ENCODE data around the gene C4orf50.

The C4orf50 gene

DNA sequence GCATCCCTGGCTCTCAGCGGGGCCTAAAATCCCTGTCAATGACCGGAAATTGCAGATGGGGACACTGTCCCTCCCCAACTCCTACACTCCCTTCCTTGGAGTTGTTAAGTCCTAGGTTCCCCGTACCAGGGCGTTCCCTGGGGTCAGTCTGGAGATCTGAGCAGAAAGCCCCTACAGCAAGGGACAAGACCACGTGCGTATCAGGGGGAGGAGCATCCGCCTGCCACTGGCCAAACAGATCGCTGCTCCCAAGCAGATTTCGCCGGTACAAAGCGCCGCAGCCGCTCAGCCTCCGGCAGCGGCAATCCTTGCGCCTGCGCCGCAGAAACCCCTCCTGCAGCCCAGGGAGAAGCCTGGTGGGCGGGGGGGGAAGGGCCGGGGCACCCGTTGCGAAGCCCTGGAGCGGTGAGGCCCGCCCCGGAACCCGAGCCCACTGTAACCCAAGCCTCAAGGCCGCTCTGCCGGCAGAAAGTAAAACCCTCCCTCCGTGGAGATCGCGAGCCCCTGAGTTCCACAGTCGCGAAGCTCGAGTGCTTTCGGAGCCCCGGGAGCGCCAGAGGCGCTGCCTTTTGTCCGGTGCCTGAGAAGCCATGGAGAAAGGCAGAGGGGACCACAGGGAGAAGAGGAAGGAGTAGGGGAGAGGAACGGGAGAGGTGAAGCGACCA lies 128.0 kb downstream of the C4orf50 start:
- no peak for DNase-seq (ENCODE audit: low read depth in 2 of 2)

- DNase-seq (ENCODE audit: low read depth in 2 of 2), result no peak
Observed at GRCh38 chr4:5889002-5889696, 129.1 kb downstream of the C4orf50 start.

DNA sequence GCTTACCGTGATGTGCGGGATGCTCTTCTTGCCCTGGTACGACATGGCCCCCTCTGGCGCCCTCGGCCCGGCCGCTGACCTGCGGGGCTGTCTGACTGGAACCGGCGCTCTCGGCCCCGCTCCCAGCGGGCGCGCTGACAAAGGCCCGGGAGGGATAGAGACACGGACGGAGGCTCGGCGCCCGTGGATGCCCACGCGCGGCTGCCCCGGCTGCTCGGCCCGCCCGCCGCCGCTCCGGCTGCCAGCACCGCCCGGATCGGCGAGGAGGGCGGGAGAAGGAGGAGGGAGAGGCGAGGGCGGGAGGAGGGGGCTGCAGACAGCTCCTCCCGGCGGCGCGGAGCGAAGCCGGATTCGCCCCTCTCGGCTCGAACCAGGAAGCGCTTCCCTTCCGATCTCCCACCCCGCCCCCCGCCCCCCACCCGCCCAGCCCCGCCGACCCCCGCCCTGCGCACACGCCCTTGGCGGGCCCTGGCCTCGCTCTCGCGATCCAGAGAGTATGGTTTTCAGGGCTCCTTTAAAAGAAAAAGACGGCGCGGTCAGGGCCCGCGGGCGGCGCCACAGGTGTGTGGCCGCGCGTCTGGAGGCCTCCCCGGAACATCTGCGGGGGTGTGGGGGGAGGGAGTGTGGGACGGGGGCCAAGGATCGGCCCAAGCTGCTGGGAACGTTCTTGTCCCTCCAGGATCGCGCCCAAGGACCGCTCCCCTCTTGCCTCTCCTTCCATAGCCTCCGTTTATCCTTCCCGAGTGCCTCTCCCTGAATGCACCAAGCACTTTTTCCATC lies 129.8 kb downstream of the C4orf50 start:
- DNase-seq (ENCODE audit: low read depth in 2 of 2), result no peak

DNA sequence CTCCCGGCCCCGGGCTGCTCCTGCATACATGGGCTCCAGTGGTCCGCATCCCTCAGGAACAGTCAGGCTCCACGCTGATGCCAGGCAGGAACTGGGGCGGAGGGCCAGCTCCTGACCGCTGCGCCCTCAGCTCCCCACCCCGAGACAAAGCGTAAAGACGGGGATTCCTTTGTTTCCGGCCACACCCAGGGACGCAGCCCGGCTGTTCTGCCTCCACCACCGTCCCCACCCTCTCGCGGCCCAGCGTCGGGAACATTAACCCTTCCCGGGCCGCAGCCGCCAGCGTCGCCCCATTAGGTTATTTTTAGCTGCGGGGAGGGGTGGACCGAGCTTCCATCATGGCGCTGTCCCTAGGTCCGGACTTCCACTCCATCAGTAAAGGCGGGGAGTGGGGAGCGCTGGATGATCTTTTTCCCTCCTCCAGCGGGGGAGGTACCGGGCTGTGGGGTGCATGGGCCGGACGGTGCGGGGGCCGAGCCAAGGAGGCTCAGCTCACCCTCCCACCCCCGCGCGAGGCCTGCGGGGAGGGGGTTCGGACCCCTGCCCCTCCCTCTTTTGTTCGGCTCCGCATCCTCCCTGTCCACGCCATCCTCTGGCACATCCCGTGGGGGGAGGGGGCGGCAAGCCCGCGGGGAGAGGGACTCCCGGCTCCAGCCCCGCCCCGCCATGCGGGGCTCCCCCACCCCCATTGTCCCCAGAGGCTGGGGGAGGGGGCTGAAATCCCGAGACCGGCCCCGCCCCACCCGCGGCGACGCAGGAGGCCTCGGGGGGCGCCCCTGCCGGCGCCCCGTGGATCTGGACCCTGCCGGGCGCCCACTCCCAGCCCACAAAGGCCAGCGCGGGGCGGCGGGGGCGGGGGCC lies 130.6 kb downstream of the C4orf50 start:
- no peak for DNase-seq (ENCODE audit: low read depth in 2 of 2)

DNA sequence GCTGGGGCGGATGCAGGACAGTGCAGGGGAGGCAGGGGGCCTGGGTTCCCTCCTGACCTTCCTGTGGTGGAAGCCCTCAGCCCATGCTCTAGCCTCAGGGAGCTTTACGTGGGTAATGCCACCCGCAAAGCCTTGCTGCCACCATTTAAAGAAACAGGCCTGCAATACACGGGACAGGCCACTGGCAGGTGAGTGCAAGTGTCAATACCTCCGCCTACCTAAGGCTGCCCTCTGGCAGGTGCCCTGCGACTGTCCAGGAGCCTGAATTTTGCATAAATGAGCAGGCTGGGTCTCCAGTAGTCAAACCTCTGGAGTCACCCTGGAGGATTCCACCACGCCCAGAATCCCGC lies 131.2 kb downstream of the C4orf50 start:
- no peak for DNase-seq (ENCODE audit: low read depth in 2 of 2)

GRCh38 chr4:5885733-5886132 lies 132.5 kb downstream of the C4orf50 start:
- no peak for DNase-seq (ENCODE audit: low read depth in 2 of 2)

DNA sequence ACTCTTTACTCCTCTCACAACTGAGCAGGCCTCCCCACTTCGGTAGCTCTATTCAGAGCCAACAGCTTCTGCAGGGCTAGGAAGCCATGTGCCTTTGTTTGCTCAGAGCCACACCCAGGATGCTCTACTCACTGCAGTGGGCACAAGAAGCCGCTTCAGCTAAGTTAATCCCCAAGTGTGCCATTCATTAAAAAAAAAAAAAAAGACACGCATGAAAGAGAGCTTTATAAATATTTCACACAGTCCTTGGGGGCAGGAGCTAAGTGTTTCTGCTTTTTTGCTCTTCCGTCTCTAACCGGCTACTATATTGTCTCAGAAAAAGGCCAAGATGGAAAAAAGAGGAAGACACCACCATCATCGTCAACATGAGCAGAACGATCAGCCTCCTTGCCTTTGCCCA lies 133.4 kb downstream of the C4orf50 start:
- DNase-seq (ENCODE audit: low read depth in 2 of 2), result no peak

- no peak for DNase-seq (ENCODE audit: low read depth in 2 of 2)
Observed at GRCh38 chr4:5883916-5884315, 134.3 kb downstream of the C4orf50 start.

GRCh38 chr4:5882947-5883346 lies 135.3 kb downstream of the C4orf50 start:
- no peak for DNase-seq (ENCODE audit: low read depth in 2 of 2)

DNA sequence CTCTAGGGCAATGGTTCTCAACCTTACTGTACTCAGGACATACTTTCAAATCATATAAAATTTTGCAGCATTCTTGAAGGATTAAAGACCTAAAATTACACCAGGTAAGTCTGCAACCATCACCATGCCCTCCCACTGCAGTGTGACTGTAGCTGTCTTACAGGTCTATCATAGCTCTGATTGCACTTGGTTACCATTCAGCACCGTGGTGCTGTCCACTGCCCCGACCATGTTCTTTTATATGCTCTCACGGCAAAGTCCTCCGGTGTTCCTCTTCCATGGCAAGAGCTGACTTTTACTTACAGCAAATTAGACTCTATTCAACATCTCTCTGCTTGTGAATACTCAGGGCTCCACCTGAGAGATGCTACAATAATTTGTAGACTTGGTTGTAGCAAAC lies 136.9 kb downstream of the C4orf50 start:
- DNase-seq (ENCODE audit: low read depth in 2 of 2), result no peak

GRCh38 chr4:5878359-5878758 lies 139.9 kb downstream of the C4orf50 start:
- no peak for DNase-seq (ENCODE audit: low read depth in 2 of 2)

DNA sequence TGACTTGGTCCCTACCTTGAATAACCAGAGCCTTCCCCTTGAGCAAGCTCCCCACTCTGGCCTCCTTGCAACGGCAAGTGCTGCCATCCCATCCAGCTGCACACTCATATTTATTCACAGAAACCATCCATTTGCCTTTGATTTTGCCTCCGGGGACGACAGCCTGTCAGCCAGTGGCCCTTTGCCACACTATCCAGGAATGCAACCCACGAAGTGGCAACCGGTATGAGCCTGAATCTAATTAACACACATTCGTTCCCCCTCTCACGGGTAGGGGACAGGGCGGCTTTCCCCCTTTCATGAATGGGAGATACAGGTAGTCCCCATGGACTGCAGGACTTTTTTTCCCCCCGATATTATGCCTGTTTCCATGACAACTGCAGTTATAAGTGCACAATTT lies 140.8 kb downstream of the C4orf50 start:
- no peak for DNase-seq (ENCODE audit: low read depth in 2 of 2)

DNA sequence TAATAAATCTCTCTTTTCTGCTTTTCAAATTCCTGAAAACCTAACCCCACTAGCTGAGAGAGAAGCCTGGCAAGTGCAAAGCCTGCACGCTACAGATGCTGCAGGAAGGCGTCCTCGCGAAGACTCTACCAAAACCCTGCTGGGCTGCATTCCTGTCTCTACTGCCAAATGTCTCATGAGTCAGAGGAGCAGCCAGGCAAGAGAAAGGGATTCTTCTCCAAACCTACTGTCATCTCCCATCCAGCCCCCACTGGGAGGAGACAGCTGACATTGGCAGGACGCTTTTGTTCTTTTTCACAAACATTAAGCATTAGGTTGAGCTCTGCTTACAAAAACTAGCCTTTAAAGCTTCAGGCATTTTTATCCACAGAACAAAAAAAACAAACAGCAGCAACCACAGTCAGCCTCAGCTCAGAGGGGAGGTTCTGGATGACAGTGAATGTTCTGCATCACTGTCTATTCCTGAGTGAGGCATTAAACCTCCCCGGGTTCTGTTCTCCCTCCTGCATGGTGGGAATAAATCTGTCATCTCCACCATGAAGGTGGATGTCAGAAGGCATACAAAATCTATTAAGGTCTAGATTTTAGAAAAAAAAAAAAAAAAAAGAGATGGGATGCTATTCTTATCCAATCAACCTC lies 143.3 kb downstream of the C4orf50 start:
- DNase-seq (ENCODE audit: low read depth in 2 of 2), result peak in 1 of 2 experiments; percentile 13

GRCh38 chr4:5870701-5871100 lies 147.5 kb downstream of the C4orf50 start:
- DNase-seq (ENCODE audit: low read depth in 2 of 2), result no peak

- no peak for DNase-seq (ENCODE audit: low read depth in 2 of 2)
Observed at GRCh38 chr4:5869966-5870619, 148.1 kb downstream of the C4orf50 start.

- DNase-seq (ENCODE audit: low read depth in 2 of 2), result no peak
Observed at GRCh38 chr4:5867866-5868265, 150.4 kb downstream of the C4orf50 start.

DNA sequence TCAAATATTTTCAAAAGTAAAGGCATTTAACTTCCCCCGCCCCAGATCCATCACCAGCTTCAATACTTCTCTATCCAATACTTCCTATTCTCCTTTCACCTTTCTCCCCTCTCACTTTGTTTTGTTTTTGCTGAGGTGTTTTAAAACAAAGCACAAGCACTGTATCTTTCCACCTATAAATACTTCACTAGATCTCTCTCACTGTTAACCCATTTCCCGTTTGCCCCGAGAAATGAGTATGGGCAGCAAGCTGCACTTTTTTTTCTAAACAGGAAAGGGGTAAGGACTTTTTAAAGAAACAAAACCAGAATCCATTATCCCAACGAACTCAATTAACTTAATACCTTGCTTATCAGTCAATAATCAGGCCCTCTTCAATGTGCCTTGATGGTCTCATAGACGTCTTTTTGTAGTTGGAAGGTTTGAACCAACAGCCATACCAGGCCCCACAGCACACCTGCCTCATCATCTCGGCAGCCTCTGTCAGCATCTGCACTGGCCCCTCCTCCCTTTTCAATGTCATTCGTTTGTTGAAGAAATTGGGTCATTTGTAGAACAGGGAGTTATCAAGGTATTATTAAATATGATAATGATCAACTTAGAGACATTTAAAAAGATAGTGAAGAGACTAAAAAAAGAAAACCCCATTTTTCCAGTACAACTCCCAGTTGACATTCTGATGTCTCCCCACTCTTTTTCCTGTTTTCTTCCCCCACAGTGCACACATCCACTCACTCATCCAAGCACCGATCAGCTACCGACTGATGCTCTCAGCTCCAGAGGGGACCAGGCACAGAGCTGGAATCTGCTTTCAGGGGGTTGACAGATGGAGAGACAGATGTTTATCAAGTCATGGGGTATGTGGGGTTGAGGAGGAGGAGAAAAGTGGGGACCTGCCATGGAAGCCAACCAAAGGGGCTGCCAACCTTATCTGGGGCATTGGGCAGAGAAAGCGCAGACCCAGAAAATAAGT lies 151.1 kb downstream of the C4orf50 start:
- DNase-seq (ENCODE audit: low read depth in 2 of 2), result no peak

DNA sequence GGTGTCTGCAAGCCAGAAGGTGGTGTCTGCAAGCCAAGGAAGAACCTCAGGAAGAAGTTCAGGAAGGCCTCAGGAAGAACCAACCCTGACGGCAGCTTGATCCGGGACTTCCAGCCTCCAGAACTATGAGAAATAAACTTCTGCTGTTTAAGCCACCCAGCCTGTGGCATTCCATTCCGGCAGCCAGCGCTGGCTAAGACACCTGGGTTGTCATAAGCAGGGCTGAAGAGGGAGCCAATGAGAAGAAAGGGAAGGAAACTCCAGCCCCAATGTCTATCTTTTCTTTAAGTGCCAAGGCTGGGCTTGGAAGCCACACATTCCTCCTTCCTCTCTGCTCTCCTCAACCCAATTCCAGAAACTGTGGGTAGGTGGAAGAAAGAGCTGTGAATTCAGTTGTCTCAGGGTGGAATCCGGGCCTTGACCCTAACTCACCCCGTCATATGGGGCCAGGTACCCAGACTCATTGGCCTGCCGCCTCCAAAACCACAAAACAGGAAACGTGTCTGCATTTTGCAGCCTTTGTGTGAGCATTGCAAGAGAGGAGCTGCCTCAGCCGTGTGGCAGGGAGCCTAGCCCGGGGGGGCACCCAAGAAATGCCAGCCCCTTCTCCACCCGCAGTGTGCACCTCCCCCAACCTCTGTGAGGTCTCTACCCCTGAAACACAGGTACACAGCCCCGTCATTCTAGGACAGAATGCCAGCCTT lies 152.2 kb downstream of the C4orf50 start:
- DNase-seq (ENCODE audit: low read depth in 2 of 2), result no peak

GRCh38 chr4:5863461-5864113 lies 154.6 kb downstream of the C4orf50 start:
- DNase-seq (ENCODE audit: low read depth in 2 of 2), result peak; percentile 83

Measured in fibroblast of skin of left quadriceps (primary cell).